CD4-positive, alpha-beta T cell treated with Interferon alpha-2 for 1 hour (primary cell): ENCODE results near the gene PTGIS.
A peak's percentile ranks its signal among the peaks of the same experiment; 100 is the strongest.

Experiments used
- DNase-seq, 2 donors: peaks; one replicate each; pipeline ENCODE4 v3.0.0-alpha.2; 2020 to 2022

PTGIS gene

GRCh38 chr20:49595346-49595745 lies 27.4 kb upstream of the PTGIS start:
- DNase-seq, result no peak

GRCh38 chr20:49594931-49595315 lies 27.0 kb upstream of the PTGIS start:
- DNase-seq, result no peak

GRCh38 chr20:49594143-49594930 lies 26.4 kb upstream of the PTGIS start:
- DNase-seq, result peak; percentile 11 to 55

- DNase-seq, result no peak
These were observed 25.7 kb upstream of the PTGIS start for GRCh38 chr20:49593466-49594142.

- DNase-seq, result no peak
These were observed 24.2 kb upstream of the PTGIS start for GRCh38 chr20:49592120-49592519.

- no peak for DNase-seq
These were observed 23.4 kb upstream of the PTGIS start for GRCh38 chr20:49591217-49591865.

- DNase-seq, result peak in 1 of 2 donors; percentile 21
These were observed 22.5 kb upstream of the PTGIS start for GRCh38 chr20:49590163-49591017.

- DNase-seq, result no peak
These were observed 21.8 kb upstream of the PTGIS start for GRCh38 chr20:49589747-49590146.

- DNase-seq, result no peak
These were observed 19.2 kb upstream of the PTGIS start for GRCh38 chr20:49587111-49587570.

- DNase-seq, result no peak
These were observed 17.8 kb upstream of the PTGIS start for GRCh38 chr20:49585585-49586245.

GRCh38 chr20:49584418-49585382 lies 16.8 kb upstream of the PTGIS start:
- DNase-seq, result no peak

GRCh38 chr20:49583669-49584417 lies 15.9 kb upstream of the PTGIS start:
- peak in 1 of 2 donors; percentile 44 for DNase-seq

GRCh38 chr20:49583343-49583668 lies 15.4 kb upstream of the PTGIS start:
- DNase-seq, result no peak

GRCh38 chr20:49582413-49583334 lies 14.7 kb upstream of the PTGIS start:
- no peak for DNase-seq

GRCh38 chr20:49581482-49581881 lies 13.5 kb upstream of the PTGIS start:
- no peak for DNase-seq

GRCh38 chr20:49580813-49581174 lies 12.9 kb upstream of the PTGIS start:
- no peak for DNase-seq

- no peak for DNase-seq
These were observed 12.2 kb upstream of the PTGIS start for GRCh38 chr20:49579874-49580812.

- no peak for DNase-seq
These were observed 11.3 kb upstream of the PTGIS start for GRCh38 chr20:49579195-49579594.
